MM.1S (cell line): ENCODE data around the gene PRKG1.

Experiments
- DNase-seq: peaks from one replicate; pipeline ENCODE4 v3.0.0-alpha.2; 2015
- H2AFZ ChIP-seq: fragments of 300-600 bp; sonication (generic); 2 replicates; pipeline ENCODE4 v1.6.0; 2016; ENCODE audit warnings: antibody characterized with exemption, low read length
- H3F3A ChIP-seq: fragments of 300-600 bp; sonication (generic); 2 replicates; pipeline ENCODE4 v1.6.1; 2016; ENCODE audit warnings: mild to moderate bottlenecking, antibody characterized with exemption, low read length, moderate library complexity, mixed read lengths; ENCODE audit not compliant: insufficient read depth
- H3K27ac ChIP-seq: fragments of 300-600 bp; sonication (generic); 2 replicates; pipeline ENCODE4 v1.5.1; 2016; ENCODE audit warnings: mild to moderate bottlenecking, low read length
- H3K27me3 ChIP-seq: fragments of 300-600 bp; sonication (generic); replicated peaks from 2 replicates; pipeline ENCODE4 v1.6.0; 2016; ENCODE audit warnings: low read length; ENCODE audit not compliant: insufficient read depth
- H3K36me3 ChIP-seq: fragments of 300-600 bp; sonication (generic); replicated peaks from 2 replicates; pipeline ENCODE4 v1.6.1; 2016; ENCODE audit warnings: mild to moderate bottlenecking, low read length, mixed read lengths; ENCODE audit not compliant: insufficient read depth
- H3K4me1 ChIP-seq: fragments of 300-600 bp; sonication (generic); 2 replicates; pipeline ENCODE4 v1.6.1; 2016; ENCODE audit warnings: low read length, mixed read lengths
- H3K4me2 ChIP-seq: fragments of 300-600 bp; sonication (generic); 2 replicates; pipeline ENCODE4 v1.6.0; 2016; ENCODE audit warnings: low read depth, low read length
- H3K4me3 ChIP-seq: fragments of 300-600 bp; sonication (generic); 2 replicates; pipeline ENCODE4 v1.5.1; 2016; ENCODE audit warnings: low read length, mixed read lengths
- H3K79me2 ChIP-seq: fragments of 300-600 bp; sonication (generic); 2 replicates; pipeline ENCODE4 v1.6.1; 2016; ENCODE audit warnings: mixed run types, low read length, mixed read lengths
- H3K9ac ChIP-seq: fragments of 300-600 bp; sonication (generic); 2 replicates; pipeline ENCODE4 v1.6.1; 2016; ENCODE audit warnings: low read length, mixed read lengths
- H3K9me2 ChIP-seq: fragments of 300-600 bp; sonication (generic); replicated peaks from 2 replicates; pipeline ENCODE4 v1.6.1; 2016; ENCODE audit warnings: mild to moderate bottlenecking, low read length, mixed read lengths; ENCODE audit not compliant: insufficient read depth
- H3K9me3 ChIP-seq: fragments of 300-600 bp; sonication (generic); replicated peaks from 2 replicates; pipeline ENCODE4 v1.6.1; 2016; ENCODE audit warnings: mild to moderate bottlenecking, low read length, mixed read lengths; ENCODE audit not compliant: insufficient read depth
- H4K20me1 ChIP-seq: fragments of 300-600 bp; sonication (generic); 2 replicates; pipeline ENCODE4 v1.6.1; 2016; ENCODE audit warnings: mild to moderate bottlenecking, low read length, moderate library complexity, mixed read lengths; ENCODE audit not compliant: insufficient read depth
- EZH2 ChIP-seq: fragments of 300-600 bp; sonication (generic); optimal IDR thresholded peaks from 2 replicates; pipeline ENCODE3; 2017; ENCODE audit warnings: low read depth, mild to moderate bottlenecking, antibody characterized with exemption, low read length, mixed read lengths
- EZH2phosphoT487 ChIP-seq: fragments of 300-600 bp; sonication (generic); IDR thresholded peaks from 2 replicates; pipeline ENCODE4 v1.6.1; 2018; ENCODE audit warnings: antibody characterized with exemption, low read length
- TF ChIP-seq, protein P1 (sequence below): fragments of 300-600 bp; sonication (generic); IDR thresholded peaks from 2 replicates; pipeline ENCODE4 v1.5.1; 2016; ENCODE audit warnings: antibody characterized with exemption, low read length, mixed read lengths

Gene PRKG1

DNA sequence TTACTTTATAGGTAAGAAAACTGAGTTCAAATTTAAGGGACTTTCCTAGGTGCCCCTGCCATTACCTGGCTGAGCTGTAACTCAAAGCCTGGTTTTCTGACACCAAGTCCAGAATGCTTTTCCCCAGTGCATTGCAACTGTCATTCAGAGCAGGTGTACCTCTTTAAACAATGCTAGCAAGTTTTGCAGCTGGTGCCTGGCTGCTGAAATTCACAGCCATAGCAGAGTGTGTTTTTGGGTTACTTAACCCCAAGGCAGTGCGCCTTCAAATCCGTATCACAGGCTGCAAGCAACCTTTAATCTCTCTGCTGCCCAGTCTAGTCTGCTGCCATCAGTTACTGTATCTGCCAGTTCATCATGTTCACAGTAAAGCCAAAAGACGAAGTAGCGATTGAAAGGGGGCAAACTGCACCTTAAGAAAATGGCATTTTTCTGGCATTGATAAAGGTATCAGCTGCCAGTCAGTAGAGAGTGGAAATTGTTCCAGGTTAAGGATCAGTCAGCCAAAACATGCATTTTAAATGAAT is 359.7 kb downstream of the PRKG1 start:
- Histone ChIP-seq H3K9me3 (no peaks in the 10 kb centered on the region), H3K4me3 (no peak overlapping the region), H3K27me3 (no peaks in the 10 kb centered on the region), H3K4me1 (no peaks in the 10 kb centered on the region), H3K79me2 (no peaks in the 10 kb centered on the region), H3K9me2 (no peaks in the 10 kb centered on the region), H4K20me1 (no peaks in the 10 kb centered on the region), H3K9ac (no peak overlapping the region), H3F3A (no peaks in the 10 kb centered on the region), H2AFZ (no peak overlapping the region), H3K36me3 (no peaks in the 10 kb centered on the region), H3K4me2 (no peak overlapping the region), H3K27ac (no peak overlapping the region)
- no peak for DNase-seq
- TF ChIP-seq EZH2 (no peak), EZH2phosphoT487 (no peak)
- TF ChIP-seq, protein P1, sequence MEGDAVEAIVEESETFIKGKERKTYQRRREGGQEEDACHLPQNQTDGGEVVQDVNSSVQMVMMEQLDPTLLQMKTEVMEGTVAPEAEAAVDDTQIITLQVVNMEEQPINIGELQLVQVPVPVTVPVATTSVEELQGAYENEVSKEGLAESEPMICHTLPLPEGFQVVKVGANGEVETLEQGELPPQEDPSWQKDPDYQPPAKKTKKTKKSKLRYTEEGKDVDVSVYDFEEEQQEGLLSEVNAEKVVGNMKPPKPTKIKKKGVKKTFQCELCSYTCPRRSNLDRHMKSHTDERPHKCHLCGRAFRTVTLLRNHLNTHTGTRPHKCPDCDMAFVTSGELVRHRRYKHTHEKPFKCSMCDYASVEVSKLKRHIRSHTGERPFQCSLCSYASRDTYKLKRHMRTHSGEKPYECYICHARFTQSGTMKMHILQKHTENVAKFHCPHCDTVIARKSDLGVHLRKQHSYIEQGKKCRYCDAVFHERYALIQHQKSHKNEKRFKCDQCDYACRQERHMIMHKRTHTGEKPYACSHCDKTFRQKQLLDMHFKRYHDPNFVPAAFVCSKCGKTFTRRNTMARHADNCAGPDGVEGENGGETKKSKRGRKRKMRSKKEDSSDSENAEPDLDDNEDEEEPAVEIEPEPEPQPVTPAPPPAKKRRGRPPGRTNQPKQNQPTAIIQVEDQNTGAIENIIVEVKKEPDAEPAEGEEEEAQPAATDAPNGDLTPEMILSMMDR: no peak

DNA sequence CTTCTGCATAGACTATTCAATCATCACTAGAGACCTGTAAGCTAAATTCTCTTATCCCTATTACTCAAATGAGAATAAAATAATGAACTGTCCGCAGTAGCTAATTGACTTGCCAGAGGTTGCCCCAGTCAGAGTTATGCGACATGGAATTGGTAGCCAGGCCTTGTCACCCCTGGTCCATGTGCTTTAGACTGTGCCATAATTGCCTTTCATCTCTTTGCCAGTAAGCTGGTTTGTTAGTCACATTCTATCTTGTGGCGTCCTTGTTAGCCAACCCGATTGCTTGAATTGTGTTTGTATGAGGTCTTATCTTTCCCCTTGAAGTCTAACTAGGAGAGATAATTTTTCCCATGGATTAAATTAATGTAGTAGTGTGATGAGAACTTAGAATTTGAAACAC is 362.5 kb downstream of the PRKG1 start:
- H3K79me2 ChIP-seq: no peaks in the 10 kb centered on the region
- DNase-seq: no peak
- no peaks in the 10 kb centered on the region for H3K4me1 ChIP-seq
- H3K9ac ChIP-seq: no peak overlapping the region
- no peaks in the 10 kb centered on the region for H3K9me2 ChIP-seq
- TF ChIP-seq, protein P1: no peak
- TF ChIP-seq EZH2: no peak
- TF ChIP-seq EZH2phosphoT487: no peak
- no peak overlapping the region for H3K4me2 ChIP-seq
- no peaks in the 10 kb centered on the region for H3K36me3 ChIP-seq
- no peaks in the 10 kb centered on the region for H4K20me1 ChIP-seq
- no peaks in the 10 kb centered on the region for H3K27me3 ChIP-seq
- H3F3A ChIP-seq: no peaks in the 10 kb centered on the region
- no peaks in the 10 kb centered on the region for H3K9me3 ChIP-seq
- no peak overlapping the region for H3K27ac ChIP-seq
- no peak overlapping the region for H3K4me3 ChIP-seq
- no peak overlapping the region for H2AFZ ChIP-seq

GRCh38 chr10:51439645-51440044 is 365.4 kb downstream of the PRKG1 start:
- Histone ChIP-seq H3K9ac (no peak overlapping the region), H3K36me3 (no peaks in the 10 kb centered on the region), H3K79me2 (no peaks in the 10 kb centered on the region), H4K20me1 (no peaks in the 10 kb centered on the region), H2AFZ (no peak overlapping the region), H3K27me3 (no peaks in the 10 kb centered on the region), H3K9me2 (no peaks in the 10 kb centered on the region), H3K4me1 (no peaks in the 10 kb centered on the region), H3K27ac (no peak overlapping the region), H3K9me3 (no peaks in the 10 kb centered on the region), H3K4me2 (no peak overlapping the region), H3K4me3 (no peak overlapping the region), H3F3A (no peaks in the 10 kb centered on the region)
- TF ChIP-seq, protein P1: no peak
- no peak for TF ChIP-seq EZH2phosphoT487
- no peak for TF ChIP-seq EZH2
- no peak for DNase-seq
